HG03354 (cell line): ENCODE data around the gene PTPRZ1.

ENCODE experiments used
- ATAC-seq: cut with Tn5 transposase; IDR thresholded peaks from one replicate; pipeline ENCODE4 v1.9.1; 2021; ENCODE audit warnings: mild to moderate bottlenecking; ENCODE audit not compliant: unreplicated experiment, poor library complexity, severe bottlenecking

Gene PTPRZ1

GRCh38 chr7:121872831-121873288 lies at the start of gene PTPRZ1:
Gene PTPRZ1 (plus strand): TSS chr7:121873161. CDS start chr7:121873500, 339 bp downstream.
- peak; percentile 48 for ATAC-seq

- no peak for ATAC-seq
Measured at GRCh38 chr7:121824276-121824675, 48.7 kb upstream of the PTPRZ1 start.

DNA sequence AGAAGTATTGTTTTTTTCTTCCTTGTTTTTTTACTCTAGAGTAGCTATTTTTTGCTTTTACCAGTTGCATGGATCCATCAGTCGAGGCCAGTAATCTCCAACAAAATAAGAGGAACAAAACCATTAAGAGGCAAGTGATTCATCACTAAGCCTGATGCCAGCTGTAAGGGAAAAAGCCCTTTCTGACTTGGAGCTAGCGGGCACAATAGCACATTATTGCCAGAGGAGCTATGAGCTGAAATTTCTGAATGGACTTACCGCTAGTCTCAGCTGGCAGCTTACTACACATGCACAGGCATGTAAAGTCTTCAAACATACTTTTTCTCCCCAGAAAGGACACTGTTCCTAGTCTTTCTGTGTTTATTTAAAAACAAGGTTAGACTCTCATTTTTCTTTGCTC lies 41.6 kb upstream of the PTPRZ1 start:
- ATAC-seq, result no peak

GRCh38 chr7:121831801-121832200 lies 41.2 kb upstream of the PTPRZ1 start:
- ATAC-seq, result no peak

DNA sequence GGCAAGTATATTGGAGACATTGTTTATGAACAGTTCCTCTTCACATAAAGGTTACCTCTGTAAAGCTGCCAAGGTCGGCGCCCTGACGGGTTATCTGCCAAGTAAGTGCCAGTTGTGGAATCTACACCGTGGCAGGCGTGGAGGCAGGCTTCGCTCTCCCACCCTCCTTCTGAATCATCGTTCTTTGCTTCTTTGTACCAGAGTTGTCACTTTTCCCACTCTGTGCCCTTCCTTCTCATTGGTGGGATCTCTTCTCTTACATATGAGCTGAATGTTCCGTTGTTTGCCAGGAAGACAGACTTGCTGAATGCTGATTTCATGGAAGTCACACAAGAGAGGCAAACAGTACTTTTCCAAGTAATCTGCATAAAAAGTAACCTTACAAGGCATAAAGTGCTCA lies 40.6 kb upstream of the PTPRZ1 start:
- ATAC-seq, result no peak

GRCh38 chr7:121833991-121834390 lies 39.0 kb upstream of the PTPRZ1 start:
- no peak for ATAC-seq

- ATAC-seq, result no peak
Measured at GRCh38 chr7:121837462-121837861, 35.5 kb upstream of the PTPRZ1 start.

GRCh38 chr7:121847041-121847440 lies 25.9 kb upstream of the PTPRZ1 start:
- no peak for ATAC-seq

DNA sequence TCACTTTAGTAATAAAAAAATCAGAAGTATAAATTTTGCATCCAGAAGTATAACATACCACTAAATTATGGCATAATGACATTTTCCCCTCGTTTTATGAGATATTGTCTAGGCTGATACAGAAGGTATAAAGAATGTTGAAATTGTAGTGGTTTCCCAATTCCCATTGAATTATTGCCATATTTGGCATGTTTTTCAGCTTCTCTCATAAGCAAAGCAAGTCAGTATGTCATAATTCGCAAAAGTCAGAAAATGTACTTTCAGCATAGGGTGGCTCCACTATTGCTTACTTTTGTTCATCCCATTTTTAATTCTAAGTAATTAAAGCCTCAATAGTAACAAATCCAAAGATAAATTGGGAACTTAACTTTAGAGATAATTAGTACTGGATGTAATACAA lies 19.7 kb upstream of the PTPRZ1 start:
- no peak for ATAC-seq

GRCh38 chr7:121860953-121861352 lies 12.0 kb upstream of the PTPRZ1 start:
- no peak for ATAC-seq

DNA sequence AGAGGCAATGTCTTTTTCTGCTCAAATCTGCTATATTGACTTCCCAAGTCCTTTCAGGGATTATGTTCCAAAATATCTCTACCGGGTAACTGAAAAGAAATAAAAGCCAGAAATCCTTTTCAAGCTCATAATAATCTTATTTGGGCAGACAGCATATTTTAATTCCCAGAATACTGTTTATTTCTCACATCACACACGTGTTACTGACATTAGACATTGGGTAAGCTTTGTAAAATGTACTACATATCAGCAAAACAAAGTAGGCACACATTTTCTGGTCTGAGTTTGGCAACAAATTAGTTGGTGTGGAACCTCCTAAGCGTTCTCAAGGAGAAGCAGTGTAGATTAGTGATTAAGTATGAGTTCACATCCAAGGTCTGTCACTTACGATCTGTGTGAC lies 10.4 kb upstream of the PTPRZ1 start:
- ATAC-seq, result no peak

DNA sequence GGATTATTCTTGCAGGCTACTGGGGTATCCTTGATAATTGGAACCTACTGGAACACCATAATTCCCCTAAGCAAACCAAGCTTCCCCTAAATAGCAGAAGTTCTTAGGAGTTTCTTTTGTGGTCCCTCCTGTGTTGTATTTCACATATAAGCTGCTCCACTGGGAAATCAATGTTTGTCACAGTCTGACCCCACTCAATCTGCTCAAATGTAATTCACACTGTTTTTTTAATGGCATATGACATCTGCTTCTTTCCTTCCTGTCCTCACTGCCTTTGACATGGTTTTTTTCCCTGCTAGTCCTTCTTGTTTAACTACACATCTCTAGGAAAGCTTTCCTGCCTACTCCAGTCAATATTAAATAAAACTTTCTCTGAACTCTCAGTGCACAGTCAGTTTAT lies 1.8 kb upstream of the PTPRZ1 start:
- no peak for ATAC-seq

GRCh38 chr7:121873289-121874194 lies 581 bp downstream of the PTPRZ1 start:
- peak; percentile 25 for ATAC-seq

GRCh38 chr7:121874298-121874697 lies 1.3 kb downstream of the PTPRZ1 start:
- no peak for ATAC-seq

DNA sequence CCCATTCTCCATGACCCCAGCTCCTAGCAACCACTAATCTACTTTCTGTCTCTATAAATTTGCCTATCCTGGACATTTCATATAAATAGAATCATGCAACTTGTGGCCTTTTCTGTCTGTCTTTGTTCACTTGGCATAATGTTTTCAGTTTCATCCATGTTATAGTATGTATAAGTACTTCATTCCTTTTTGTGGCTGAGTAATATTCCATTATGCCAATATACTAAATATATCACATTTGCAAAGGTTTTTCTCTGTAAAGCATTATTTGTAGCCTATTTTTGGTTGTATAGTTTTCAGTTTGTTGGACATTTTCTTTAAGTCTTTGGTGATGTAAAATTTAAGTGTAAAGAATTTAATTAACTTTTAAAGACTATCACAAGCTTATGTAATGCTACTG lies 2.2 kb downstream of the PTPRZ1 start:
- no peak for ATAC-seq

GRCh38 chr7:121876656-121877500 lies 3.9 kb downstream of the PTPRZ1 start:
- ATAC-seq, result no peak

GRCh38 chr7:121878918-121879464 lies 6.0 kb downstream of the PTPRZ1 start:
- ATAC-seq, result no peak

GRCh38 chr7:121879544-121879943 lies 6.6 kb downstream of the PTPRZ1 start:
- no peak for ATAC-seq

DNA sequence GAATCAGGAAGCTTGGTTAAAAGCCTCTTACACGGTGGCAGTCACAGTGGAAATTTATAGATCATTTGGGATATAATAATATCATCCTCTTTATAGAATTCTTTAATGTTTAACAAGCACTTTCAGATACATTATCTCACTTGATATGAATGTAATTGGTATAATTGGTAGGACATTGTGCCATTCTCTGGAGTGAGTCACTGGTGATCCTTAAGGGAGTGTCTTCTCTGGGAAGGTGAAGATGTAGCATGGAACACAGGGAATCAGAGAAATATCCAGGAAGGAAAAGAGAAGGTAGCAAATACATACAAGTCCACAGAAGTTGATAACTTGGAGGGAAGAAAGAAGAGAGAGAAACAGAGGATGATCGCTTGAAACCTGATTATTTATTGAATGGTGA lies 9.8 kb downstream of the PTPRZ1 start:
- ATAC-seq, result no peak

DNA sequence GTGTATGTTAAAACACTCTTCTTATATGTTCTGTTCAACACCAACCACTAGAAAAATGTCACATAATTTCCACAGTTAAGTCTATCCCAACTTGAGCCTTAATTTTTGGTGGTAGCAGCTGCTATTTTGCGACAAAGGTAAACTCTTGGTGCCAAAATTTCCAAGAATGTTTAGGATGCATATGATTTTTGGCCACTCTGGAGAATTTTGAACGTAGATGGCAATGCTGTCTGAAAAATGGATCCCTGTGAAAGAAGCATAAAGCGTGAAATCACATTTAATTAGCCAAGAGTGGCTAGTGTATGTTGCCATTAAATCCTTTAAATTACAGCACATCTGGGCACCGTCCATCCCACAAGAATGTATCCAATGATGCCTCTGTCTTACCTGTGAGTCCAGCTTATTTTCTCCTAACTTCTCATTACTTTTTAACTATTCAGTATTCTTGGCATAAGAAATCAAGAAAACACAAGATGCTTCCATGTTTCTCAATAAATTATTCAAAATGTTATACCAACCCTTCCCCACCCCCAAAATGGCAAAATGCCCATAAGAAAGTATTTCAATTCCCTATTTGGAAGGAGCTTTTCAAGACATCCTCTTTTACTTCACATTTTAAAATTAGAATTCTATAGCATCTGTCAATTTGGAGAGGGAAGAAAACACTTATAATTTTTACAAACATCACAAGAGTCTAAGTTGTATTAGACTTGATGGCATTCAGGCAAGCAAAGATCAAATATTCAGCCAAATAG lies 12.4 kb downstream of the PTPRZ1 start:
- no peak for ATAC-seq
